SK-N-SH (cell line): ENCODE data around the gene NOTCH1. TPM values are rescaled to one million over a fixed set of nuclear protein-coding genes. Genes with fewer than 3 reads are reported as not detected.

Source experiments
- CTCF ChIA-PET: fragments of 300-600, 350-600 bp; formaldehyde crosslinking; extraction: SDS; loops from one replicate; lab custom pipeline; 2021; lab: Yijun Ruan, JAX
- POLR2A ChIA-PET: fragments of 350-600 bp; sonication (Branson Sonifier 250); formaldehyde crosslinking; extraction: SDS; loops from one replicate; lab custom pipeline; 2020; ENCODE audit warnings: antibody characterized with exemption, inconsistent platforms; lab: Yijun Ruan, JAX
- DNase-seq: peaks from one replicate; pipeline ENCODE4 v3.0.0; 2012
- H2AFZ ChIP-seq: fragments of 200-600 bp; sonication (generic); 2 replicates; pipeline ENCODE4 v1.8.1; 2016; ENCODE audit warnings: antibody characterized with exemption, mild to moderate bottlenecking, low read depth
- H3F3A ChIP-seq: fragments of 200-600 bp; sonication (generic); replicated peaks from 2 replicates; pipeline ENCODE3; 2016; ENCODE audit warnings: antibody characterized with exemption, mild to moderate bottlenecking; ENCODE audit not compliant: insufficient read depth
- H3K27ac ChIP-seq, 2 experiments: fragments of 200-500 bp in 1 of 2; fragments of 200-600 bp in 1 of 2; sonication (Bioruptor generic) in 1 of 2; sonication (generic), shearing (Covaris generic) in 1 of 2; 2 replicates each; pipeline versions ENCODE4 v1.5.1 to v1.6.1; 2014 to 2016; ENCODE audit warnings: low read depth in 2 of 2, inconsistent platforms in 1 of 2, low read length in 1 of 2, mild to moderate bottlenecking in 1 of 2, mixed read lengths in 1 of 2
- H3K27me3 ChIP-seq: fragments of 200-600 bp; sonication (generic), shearing (Covaris generic); 2 replicates; pipeline ENCODE4 v1.6.1; 2016; ENCODE audit warnings: mixed run types; ENCODE audit not compliant: insufficient read depth
- H3K36me3 ChIP-seq, 2 experiments: fragments of 200-500 bp in 1 of 2; fragments of 200-600 bp in 1 of 2; sonication (Bioruptor generic) in 1 of 2; sonication (generic) in 1 of 2; replicated peaks in 1 of 2; 2 replicates each; pipeline versions ENCODE3 to v1.5.1; 2014 to 2016; ENCODE audit warnings: low read length in 1 of 2, mild to moderate bottlenecking in 1 of 2; ENCODE audit not compliant: insufficient read depth in 2 of 2, control insufficient read depth in 1 of 2
- H3K4me1 ChIP-seq, 2 experiments: fragments of 200-500 bp in 1 of 2; fragments of 200-600 bp in 1 of 2; sonication (Bioruptor generic) in 1 of 2; sonication (generic), shearing (Covaris generic) in 1 of 2; 2 replicates each; pipeline versions ENCODE4 v1.5.1 to v1.6.1; 2014 to 2016; ENCODE audit warnings: low read depth in 1 of 2, low read length in 1 of 2, mixed run types in 1 of 2; ENCODE audit not compliant: insufficient read depth in 2 of 2, control insufficient read depth in 1 of 2
- H3K4me2 ChIP-seq: fragments of 200-600 bp; sonication (generic), shearing (Covaris generic); 2 replicates; pipeline ENCODE4 v1.6.1; 2017; ENCODE audit warnings: mixed run types
- H3K4me3 ChIP-seq, 2 experiments: fragments of 200-500 bp in 1 of 2; fragments of 200-600 bp in 1 of 2; sonication (Bioruptor generic) in 1 of 2; sonication (generic), shearing (Covaris generic) in 1 of 2; 2 replicates each; pipeline versions ENCODE4 v1.5.1 to v1.8.1; 2014 to 2016; ENCODE audit warnings: low read depth in 2 of 2, inconsistent platforms in 1 of 2, low read length in 1 of 2, mild to moderate bottlenecking in 1 of 2, mixed read lengths in 1 of 2, moderate library complexity in 1 of 2
- H3K79me2 ChIP-seq: fragments of 200-600 bp; sonication (generic); 2 replicates; pipeline ENCODE4 v1.8.1; 2017; ENCODE audit warnings: mild to moderate bottlenecking; ENCODE audit not compliant: insufficient read depth
- H3K9ac ChIP-seq: fragments of 200-600 bp; sonication (generic); 2 replicates; pipeline ENCODE4 v1.6.1; 2017; ENCODE audit warnings: mixed run types
- H3K9me2 ChIP-seq: fragments of 200-600 bp; sonication (generic); 2 replicates; pipeline ENCODE4 v1.6.1; 2017; ENCODE audit warnings: mixed run types
- H3K9me3 ChIP-seq: fragments of 200-600 bp; sonication (generic); 2 replicates; pipeline ENCODE4 v1.6.1; 2017; ENCODE audit warnings: mixed run types, mild to moderate bottlenecking, moderate library complexity
- H4K20me1 ChIP-seq: fragments of 200-600 bp; sonication (generic); 2 replicates; pipeline ENCODE4 v1.6.1; 2017; ENCODE audit warnings: mild to moderate bottlenecking, mixed run types; ENCODE audit not compliant: insufficient read depth
- FOSL2 ChIP-seq: IDR thresholded peaks from 2 replicates; pipeline ENCODE4 v1.4.0; 2012; ENCODE audit warnings: low read depth, mild to moderate bottlenecking, moderate library complexity, borderline replicate concordance
- IRF3 ChIP-seq: fragments of 150-350 bp; IDR thresholded peaks from 2 replicates; pipeline ENCODE4 v1.6.1; 2016; ENCODE audit warnings: mild to moderate bottlenecking, low read depth, low read length
- MEF2A ChIP-seq: IDR thresholded peaks from 2 replicates; pipeline ENCODE4 v1.4.0; 2012; ENCODE audit warnings: low read depth, borderline replicate concordance
- MXI1 ChIP-seq: IDR thresholded peaks from 2 replicates; pipeline ENCODE4 v1.6.1; 2012; ENCODE audit warnings: mild to moderate bottlenecking, low read depth, low read length, improper control_type of control experiment
- NRF1 ChIP-seq: IDR thresholded peaks from 2 replicates; pipeline ENCODE4 v1.6.1; 2012; ENCODE audit warnings: low read depth, mild to moderate bottlenecking, low read length
- RXRA ChIP-seq: IDR thresholded peaks from 2 replicates; pipeline ENCODE4 v1.4.0; 2012; ENCODE audit warnings: low read depth, mild to moderate bottlenecking, borderline replicate concordance
- SMC3 ChIP-seq: IDR thresholded peaks from 2 replicates; pipeline ENCODE4 v1.6.1; 2012; ENCODE audit warnings: low read depth, low read length, improper control_type of control experiment
- TAF1 ChIP-seq: IDR thresholded peaks from 2 replicates; pipeline ENCODE4 v1.6.1; 2012; ENCODE audit warnings: low read depth, mild to moderate bottlenecking, low read length, moderate library complexity, borderline replicate concordance
- TCF12 ChIP-seq: IDR thresholded peaks from 2 replicates; pipeline ENCODE4 v1.4.0; 2012
- WGBS: methylation state at CpG from one replicate; pipeline ENCODE4 v1.1.6; 2017; ENCODE audit warnings: low lambda C conversion rate; 5-methylcytosine and 5-hydroxymethylcytosine counted together
- polyA plus RNA-seq, 3 experiments: library from polyadenylated mRNA; depleted of rRNA; stranded (reverse); fragments of >200 nt; gene quantifications; 2 replicates each; pipeline ENCODE4 v1.2.3, GENCODE V29; 2012
- TF ChIP-seq, protein P1 (sequence below): fragments of 150-350 bp; IDR thresholded peaks from 2 replicates; pipeline ENCODE4 v1.6.1; 2017; ENCODE audit warnings: antibody characterized with exemption, low read length, low read depth, borderline replicate concordance
- TF ChIP-seq, protein P2 (sequence below): IDR thresholded peaks from 2 replicates; pipeline ENCODE4 v1.4.0; 2012; ENCODE audit warnings: low read depth

Gene NOTCH1
- polyA plus RNA-seq, 1 of the 3 experiments (the other 2 are of a cell fraction), result 6.6 TPM

GRCh38 chr9:136541179-136541578 lies 4.7 kb downstream of the NOTCH1 start:
- peaks cover 65% of the 10 kb centered on the region for H4K20me1 ChIP-seq
- no peak for DNase-seq
- H3K79me2 ChIP-seq, result peaks cover 40% of the 10 kb centered on the region

DNA sequence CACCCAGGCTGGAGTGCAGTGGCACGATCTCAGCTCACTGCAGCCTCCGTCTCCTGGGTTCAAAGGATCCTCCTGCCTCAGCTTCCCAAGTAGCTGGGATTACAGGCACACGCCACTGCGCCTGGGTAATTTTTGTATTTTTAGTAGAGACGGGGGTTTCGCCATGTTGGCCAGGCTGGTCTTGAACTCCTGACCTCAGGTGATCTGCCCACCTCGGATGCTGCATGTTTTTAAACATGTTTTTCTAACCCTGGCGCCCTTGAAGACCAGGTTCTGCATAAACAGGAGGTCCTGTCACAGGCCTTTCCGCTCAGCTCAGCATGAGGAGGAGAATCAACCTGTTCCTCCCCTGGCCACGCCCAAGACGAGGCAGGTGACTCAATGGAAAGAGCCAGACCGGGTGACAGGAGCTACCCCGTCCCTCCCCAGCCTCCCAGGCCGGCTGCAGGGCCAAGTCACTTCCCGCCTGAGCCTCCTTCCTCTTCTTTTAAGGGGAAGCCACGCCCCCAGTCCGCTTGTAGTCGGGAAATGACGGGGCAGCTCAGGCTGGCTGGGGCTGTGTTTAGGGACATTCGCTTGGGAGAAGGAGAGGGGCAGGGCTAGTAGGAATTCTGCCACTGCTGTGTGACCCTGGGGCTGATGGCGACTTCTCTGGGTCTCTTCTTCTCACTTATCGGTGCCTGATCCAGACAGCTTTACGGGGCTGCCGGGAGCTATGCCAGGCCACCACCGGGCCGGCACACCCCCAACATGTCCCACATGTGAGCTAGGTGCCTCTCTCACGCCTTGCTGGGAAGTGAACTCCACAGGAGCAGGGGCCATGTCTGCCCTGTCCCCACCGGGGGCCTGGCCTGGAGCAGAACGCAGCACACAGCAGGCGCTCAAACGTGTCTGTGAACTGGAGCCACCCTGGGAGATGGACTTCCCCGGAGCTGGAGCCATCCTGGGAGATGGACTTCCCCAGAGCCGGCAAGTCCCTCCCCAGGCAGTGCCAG lies 6.1 kb downstream of the NOTCH1 start:
- H3K9me3 ChIP-seq, result no peaks in the 10 kb centered on the region
- H3K4me1 ChIP-seq, result peaks cover 0 to 7% of the 10 kb centered on the region in 2 experiments; a peak in 1 of 4 replicates
- H3K4me3 ChIP-seq, result no peak overlapping the region
- no peak overlapping the region for H3K9ac ChIP-seq
- TF ChIP-seq TCF12 (no peak), FOSL2 (no peak), RXRA (no peak), IRF3 (no peak), TAF1 (no peak), SMC3 (no peak), MXI1 (no peak), MEF2A (no peak)
- TF ChIP-seq, protein P1, sequence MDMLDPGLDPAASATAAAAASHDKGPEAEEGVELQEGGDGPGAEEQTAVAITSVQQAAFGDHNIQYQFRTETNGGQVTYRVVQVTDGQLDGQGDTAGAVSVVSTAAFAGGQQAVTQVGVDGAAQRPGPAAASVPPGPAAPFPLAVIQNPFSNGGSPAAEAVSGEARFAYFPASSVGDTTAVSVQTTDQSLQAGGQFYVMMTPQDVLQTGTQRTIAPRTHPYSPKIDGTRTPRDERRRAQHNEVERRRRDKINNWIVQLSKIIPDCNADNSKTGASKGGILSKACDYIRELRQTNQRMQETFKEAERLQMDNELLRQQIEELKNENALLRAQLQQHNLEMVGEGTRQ, result no peak
- TF ChIP-seq, protein P2, sequence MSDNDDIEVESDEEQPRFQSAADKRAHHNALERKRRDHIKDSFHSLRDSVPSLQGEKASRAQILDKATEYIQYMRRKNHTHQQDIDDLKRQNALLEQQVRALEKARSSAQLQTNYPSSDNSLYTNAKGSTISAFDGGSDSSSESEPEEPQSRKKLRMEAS, result no peak
- DNase-seq, result no peak
- H3F3A ChIP-seq, result no peaks in the 10 kb centered on the region
- H3K9me2 ChIP-seq, result no peaks in the 10 kb centered on the region
- 85% methylated on average over 28 of the region's 33 CpGs for WGBS
- no peak overlapping the region for H3K27ac ChIP-seq
- H2AFZ ChIP-seq, result no peak overlapping the region
- peaks cover 0 to 6% of the 10 kb centered on the region in 2 experiments for H3K36me3 ChIP-seq
- peaks cover 74% of the 10 kb centered on the region for H4K20me1 ChIP-seq
- CTCF ChIA-PET, result interaction anchor here (0.9 to 2.2 kb wide), 6 partner anchors 11 to 133 kb away, joined by 3 to 9 read pairs (median 4); no protein-coding TSS in a partner anchor
- peaks cover 33% of the 10 kb centered on the region for H3K79me2 ChIP-seq
- H3K4me2 ChIP-seq, result no peak overlapping the region
- POLR2A ChIA-PET, result no interaction called here
- no peaks in the 10 kb centered on the region for H3K27me3 ChIP-seq

More at GRCh38 chr9:136541179-136541578, 4.7 kb downstream of the NOTCH1 start:
- POLR2A ChIA-PET, result no interaction called here
- CTCF ChIA-PET, result interaction anchor here (0.6 to 1.9 kb wide), 3 partner anchors 59 to 89 kb away, joined by 3 to 5 read pairs (median 3); no protein-coding TSS in a partner anchor
- TF ChIP-seq NRF1, result no peak
- Histone ChIP-seq H3K27me3 (no peaks in the 10 kb centered on the region), H3F3A (no peaks in the 10 kb centered on the region), H3K9me2 (no peaks in the 10 kb centered on the region), H3K9ac (no peak overlapping the region), H3K4me1 (peaks cover 0 to 5% of the 10 kb centered on the region in 2 experiments; a peak in 1 of 4 replicates), H3K4me2 (no peak overlapping the region), H3K36me3 (peaks cover 0 to 6% of the 10 kb centered on the region in 2 experiments), H3K27ac (no peak overlapping the region), H3K9me3 (no peaks in the 10 kb centered on the region), H2AFZ (no peak overlapping the region), H3K4me3 (no peak overlapping the region)
- 100% methylated on average over 4 of the region's 9 CpGs for WGBS
